Activated CD8-positive, alpha-beta memory T cell treated with anti-CD3 and anti-CD28 coated beads, Interleukin-2, amount 50 U/mL, for 4 hours (primary cell): Measurements from ENCODE around the gene DLG2.

ENCODE experiments used
- DNase-seq: peaks from one replicate; pipeline ENCODE4 v3.0.0-alpha.2; 2020

Gene DLG2

DNA sequence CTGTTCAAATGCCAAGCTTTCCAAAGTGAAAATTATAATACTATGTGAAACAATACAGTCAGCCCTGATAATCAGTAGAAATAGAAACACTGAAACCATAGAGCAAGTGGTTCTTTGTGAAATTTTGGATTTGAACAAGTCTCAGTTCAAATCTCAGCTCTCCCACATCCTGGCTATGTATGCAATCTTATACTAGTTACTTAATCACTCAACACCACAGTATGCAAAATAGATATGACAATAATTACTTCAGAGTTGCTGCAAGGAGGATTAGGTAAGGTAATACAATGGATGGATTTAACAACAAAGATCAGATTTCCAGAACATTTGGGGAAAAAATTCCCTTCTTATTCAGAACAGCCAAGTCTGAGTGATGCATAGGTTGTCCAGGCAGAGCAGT lies 1489.2 kb downstream of the DLG2 start:
- no peak for DNase-seq

DNA sequence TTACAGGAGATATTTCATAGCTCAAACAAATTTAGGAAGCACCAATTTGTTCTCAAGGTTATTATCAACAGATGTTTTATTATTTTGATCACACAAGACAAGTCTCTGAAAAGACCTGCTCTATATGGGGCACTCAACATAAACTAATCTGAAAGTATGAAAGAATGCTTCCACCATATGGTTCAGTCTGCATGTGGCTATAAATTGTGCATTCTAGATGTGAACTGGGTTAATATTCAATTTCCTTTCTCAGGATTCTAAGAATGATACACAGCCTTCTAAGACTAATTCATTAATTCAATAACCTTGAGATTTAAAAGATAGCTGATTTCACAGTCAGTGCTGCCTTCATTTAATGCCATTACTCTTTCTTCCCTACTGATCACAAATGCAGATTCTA lies 1489.6 kb downstream of the DLG2 start:
- no peak for DNase-seq

- no peak for DNase-seq
Measured at GRCh38 chr11:84136926-84137325, 1490.2 kb downstream of the DLG2 start.

DNA sequence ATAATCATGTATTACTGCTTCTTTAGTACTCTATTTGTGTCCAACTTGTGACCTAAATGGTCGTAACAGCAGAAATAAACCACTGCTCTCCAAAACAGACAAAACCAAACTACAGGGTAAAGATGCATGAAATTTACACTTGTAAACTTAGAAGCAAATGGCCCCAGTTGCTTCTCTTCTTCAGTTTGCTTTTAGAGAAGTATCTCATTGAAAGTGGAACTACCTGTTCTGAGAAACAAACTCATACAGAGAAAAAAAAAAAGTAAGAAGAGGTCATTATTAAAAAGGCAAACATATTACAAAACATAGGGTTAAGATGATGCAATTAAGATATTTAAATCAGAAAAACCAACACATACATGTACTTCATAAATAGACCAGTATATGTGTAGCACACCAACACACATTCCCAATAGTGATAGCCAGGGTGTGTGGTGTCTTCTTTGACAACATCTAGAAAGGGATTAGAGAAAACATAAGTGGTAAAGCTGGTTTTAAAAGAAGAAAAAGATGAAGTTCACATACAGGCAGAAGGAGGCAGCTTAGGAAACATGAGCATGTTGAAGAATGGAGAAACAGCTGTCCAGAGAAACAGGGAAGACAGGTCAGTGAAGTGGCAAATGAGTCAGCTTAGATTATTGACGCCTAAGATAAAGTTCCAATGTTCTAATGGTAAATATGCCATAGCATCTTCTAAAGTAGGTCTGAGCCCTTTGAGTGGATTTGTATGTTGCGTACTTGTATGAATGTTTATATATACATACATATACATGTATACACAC lies 1496.3 kb downstream of the DLG2 start:
- no peak for DNase-seq

- DNase-seq: no peak
Measured at GRCh38 chr11:84129961-84130576, 1497.1 kb downstream of the DLG2 start.

GRCh38 chr11:84128840-84129239 lies 1498.3 kb downstream of the DLG2 start:
- DNase-seq: no peak

DNA sequence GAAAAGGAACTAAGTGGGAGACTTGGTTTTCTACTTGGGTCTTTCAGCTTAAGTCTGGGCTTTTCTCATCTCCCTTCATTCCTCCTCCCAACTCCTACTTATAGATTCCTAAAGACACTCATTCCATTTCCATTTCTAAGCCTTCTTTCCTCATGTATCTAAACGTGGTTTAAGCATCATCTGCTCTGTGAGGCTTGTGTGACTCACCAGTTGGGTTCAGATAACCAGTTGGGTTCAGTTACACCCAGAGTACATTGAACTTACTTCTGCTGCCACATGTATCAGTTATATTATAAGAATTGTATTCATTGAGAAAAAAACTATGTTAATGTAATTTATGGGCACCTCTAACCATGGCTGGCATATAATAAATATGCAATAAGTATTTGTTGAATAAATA lies 1509.8 kb downstream of the DLG2 start:
- no peak for DNase-seq

DNA sequence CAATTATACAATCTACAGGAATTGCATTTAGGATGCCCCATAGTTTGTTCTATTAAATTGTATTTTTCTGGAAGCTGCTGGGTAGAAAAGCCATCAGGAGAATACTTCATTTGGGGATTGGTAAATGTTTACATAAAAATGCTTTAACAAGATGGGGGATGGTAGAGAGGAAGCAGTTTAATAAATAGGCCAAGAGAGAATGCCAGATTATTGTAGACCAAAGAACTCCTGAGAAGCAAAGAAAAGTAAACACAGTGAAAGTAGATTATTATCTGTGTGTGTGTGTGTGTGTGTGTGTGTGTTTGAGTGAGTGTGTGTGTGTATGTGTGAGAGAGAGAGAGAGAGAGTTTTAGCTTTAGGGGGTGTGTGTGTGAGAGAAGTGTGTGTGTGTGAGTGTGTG lies 1520.6 kb downstream of the DLG2 start:
- DNase-seq: no peak

- DNase-seq: no peak
Measured at GRCh38 chr11:84105148-84105547, 1522.0 kb downstream of the DLG2 start.

GRCh38 chr11:84103096-84103495 lies 1524.0 kb downstream of the DLG2 start:
- no peak for DNase-seq

GRCh38 chr11:84097186-84097585 lies 1530.0 kb downstream of the DLG2 start:
- no peak for DNase-seq

- DNase-seq: no peak
Measured at GRCh38 chr11:84091212-84091986, 1535.7 kb downstream of the DLG2 start.

GRCh38 chr11:84089072-84090057 lies 1537.8 kb downstream of the DLG2 start:
- no peak for DNase-seq

- no peak for DNase-seq
Measured at GRCh38 chr11:84071851-84072250, 1555.3 kb downstream of the DLG2 start.

- DNase-seq: no peak
Measured at GRCh38 chr11:84069048-84069447, 1558.1 kb downstream of the DLG2 start.

- DNase-seq: no peak
Measured at GRCh38 chr11:84061726-84062125, 1565.4 kb downstream of the DLG2 start.

GRCh38 chr11:84056653-84057376 lies 1570.3 kb downstream of the DLG2 start:
- DNase-seq: no peak

- DNase-seq: no peak
Measured at GRCh38 chr11:84045146-84045545, 1582.0 kb downstream of the DLG2 start.

DNA sequence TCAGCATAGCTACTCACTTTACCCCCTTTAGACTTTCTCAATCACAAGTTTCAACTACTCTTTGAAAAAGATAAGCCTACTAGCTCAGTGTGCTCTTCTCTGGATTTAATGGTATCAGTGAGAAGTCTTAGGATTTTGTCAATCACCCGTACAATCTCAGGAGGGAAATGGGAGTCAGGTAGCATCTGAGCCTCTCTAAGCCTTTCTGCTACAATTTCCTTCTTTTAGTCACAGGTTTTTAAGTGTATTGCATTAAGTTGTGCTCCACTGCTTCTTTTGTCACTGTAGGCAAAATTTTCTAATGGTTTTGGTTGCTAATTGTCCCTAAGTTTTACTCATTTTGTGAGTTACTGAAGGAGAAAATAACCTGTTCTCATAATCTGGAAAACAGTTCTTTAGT lies 1582.4 kb downstream of the DLG2 start:
- DNase-seq: no peak

GRCh38 chr11:84036664-84037194 lies 1590.4 kb downstream of the DLG2 start:
- no peak for DNase-seq

DNA sequence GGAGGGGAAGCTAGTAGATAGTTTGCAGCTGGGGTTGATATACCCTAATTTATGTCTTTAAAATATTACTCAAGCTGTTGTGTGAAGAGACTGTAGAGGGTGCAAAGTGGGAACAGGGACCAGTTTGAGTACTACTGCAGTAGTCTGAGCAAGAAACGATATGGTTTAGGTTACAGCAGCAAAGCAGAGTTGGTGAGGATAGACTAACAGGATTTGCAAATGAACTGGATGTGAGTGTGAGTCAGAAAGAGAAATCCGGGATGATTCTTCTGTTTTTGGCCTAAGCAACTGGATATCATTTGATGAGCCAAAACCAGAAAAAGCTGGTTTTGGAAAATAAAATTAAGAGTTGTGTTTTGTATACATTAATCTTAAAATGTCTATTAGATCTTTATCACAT lies 1591.5 kb downstream of the DLG2 start:
- no peak for DNase-seq

- DNase-seq: no peak
Measured at GRCh38 chr11:84034484-84034883, 1592.7 kb downstream of the DLG2 start.
